ENCODE data around the gene ZCCHC10. TPM values are rescaled to one million over a fixed set of nuclear protein-coding genes. Genes with fewer than 3 reads are reported as not detected.

Gene ZCCHC10
- total RNA-seq, 1 donor: 12.3 TPM

GRCh38 chr5:133059621-133060020 lies 33.3 kb upstream of the ZCCHC10 start:
- Histone ChIP-seq H3K36me3 (ENCODE audit: insufficient read depth, low read length) (peaks cover under 1% of the 10 kb centered on the region), H3K27me3 (ENCODE audit: insufficient read depth, low read length) (no peaks in the 10 kb centered on the region), H3K4me3 (ENCODE audit: insufficient read depth, low read length) (no peak overlapping the region), H3K9me3 (ENCODE audit: low read depth, low read length) (no peaks in the 10 kb centered on the region), H2AFZ (ENCODE audit: low read length) (no peak overlapping the region), H3K79me2 (ENCODE audit: insufficient read depth, low read length) (peaks cover 99% of the 10 kb centered on the region), H3K27ac (ENCODE audit: low read depth, low read length) (no peak overlapping the region), H4K20me1 (ENCODE audit: insufficient read depth, low read length) (peaks cover 79% of the 10 kb centered on the region), H3K4me1 (ENCODE audit: insufficient read depth, low read length) (no peaks in the 10 kb centered on the region), H3K4me2 (ENCODE audit: insufficient read depth, low read length) (no peak overlapping the region)
- no peak for TF ChIP-seq CTCF (IDR thresholded peaks at IDR 0.05; ENCODE audit: extremely low read depth, low read depth, low read length)
- no peak for DNase-seq (ENCODE audit: insufficient read length, low spot score, missing footprints)

GRCh38 chr5:133056891-133057290 lies 30.5 kb upstream of the ZCCHC10 start:
- no peak overlapping the region for H3K4me3 ChIP-seq (ENCODE audit: insufficient read depth, low read length)
- no peaks in the 10 kb centered on the region for H3K27me3 ChIP-seq (ENCODE audit: insufficient read depth, low read length)
- H3K79me2 ChIP-seq (ENCODE audit: insufficient read depth, low read length): peaks cover 98% of the 10 kb centered on the region
- H3K4me2 ChIP-seq (ENCODE audit: insufficient read depth, low read length): no peak overlapping the region
- no peak for DNase-seq (ENCODE audit: insufficient read length, low spot score, missing footprints)
- H3K9me3 ChIP-seq (ENCODE audit: low read depth, low read length): no peaks in the 10 kb centered on the region
- no peak overlapping the region for H3K27ac ChIP-seq (ENCODE audit: low read depth, low read length)
- H4K20me1 ChIP-seq (ENCODE audit: insufficient read depth, low read length): peaks cover 82% of the 10 kb centered on the region
- no peaks in the 10 kb centered on the region for H3K36me3 ChIP-seq (ENCODE audit: insufficient read depth, low read length)
- H3K4me1 ChIP-seq (ENCODE audit: insufficient read depth, low read length): peaks cover 6% of the 10 kb centered on the region
- TF ChIP-seq CTCF (IDR thresholded peaks at IDR 0.05; ENCODE audit: extremely low read depth, low read depth, low read length): no peak
- H2AFZ ChIP-seq (ENCODE audit: low read length): no peak overlapping the region

- H4K20me1 ChIP-seq (ENCODE audit: insufficient read depth, low read length): peaks cover 68% of the 10 kb centered on the region
- H3K4me2 ChIP-seq (ENCODE audit: insufficient read depth, low read length): no peak overlapping the region
- H3K27ac ChIP-seq (ENCODE audit: low read depth, low read length): no peak overlapping the region
- no peaks in the 10 kb centered on the region for H3K36me3 ChIP-seq (ENCODE audit: insufficient read depth, low read length)
- H3K4me3 ChIP-seq (ENCODE audit: insufficient read depth, low read length): no peak overlapping the region
- H3K27me3 ChIP-seq (ENCODE audit: insufficient read depth, low read length): no peaks in the 10 kb centered on the region
- TF ChIP-seq CTCF (IDR thresholded peaks at IDR 0.05; ENCODE audit: extremely low read depth, low read depth, low read length): no peak
- no peak for DNase-seq (ENCODE audit: insufficient read length, low spot score, missing footprints)
- H3K9me3 ChIP-seq (ENCODE audit: low read depth, low read length): no peaks in the 10 kb centered on the region
- no peak overlapping the region for H2AFZ ChIP-seq (ENCODE audit: low read length)
- H3K79me2 ChIP-seq (ENCODE audit: insufficient read depth, low read length): peaks cover 88% of the 10 kb centered on the region
- H3K4me1 ChIP-seq (ENCODE audit: insufficient read depth, low read length): peaks cover 20% of the 10 kb centered on the region
These were observed 28.5 kb upstream of the ZCCHC10 start for GRCh38 chr5:133054697-133055471.

- no peak overlapping the region for H2AFZ ChIP-seq (ENCODE audit: low read length)
- H3K9me3 ChIP-seq (ENCODE audit: low read depth, low read length): no peaks in the 10 kb centered on the region
- H4K20me1 ChIP-seq (ENCODE audit: insufficient read depth, low read length): peaks cover 60% of the 10 kb centered on the region
- peak overlapping the region; percentile 94 for H3K4me3 ChIP-seq (ENCODE audit: insufficient read depth, low read length)
- peak overlapping the region; percentile 99 for H3K27ac ChIP-seq (ENCODE audit: low read depth, low read length)
- H3K4me2 ChIP-seq (ENCODE audit: insufficient read depth, low read length): peak overlapping the region; percentile 87
- DNase-seq (ENCODE audit: insufficient read length, low spot score, missing footprints): no peak
- peaks cover 32% of the 10 kb centered on the region for H3K4me1 ChIP-seq (ENCODE audit: insufficient read depth, low read length)
- no peak for TF ChIP-seq CTCF (IDR thresholded peaks at IDR 0.05; ENCODE audit: extremely low read depth, low read depth, low read length)
- H3K36me3 ChIP-seq (ENCODE audit: insufficient read depth, low read length): no peaks in the 10 kb centered on the region
- peaks cover 75% of the 10 kb centered on the region for H3K79me2 ChIP-seq (ENCODE audit: insufficient read depth, low read length)
- no peaks in the 10 kb centered on the region for H3K27me3 ChIP-seq (ENCODE audit: insufficient read depth, low read length)
These were observed 27.1 kb upstream of the ZCCHC10 start for GRCh38 chr5:133053448-133053847.

Measured in osteoblast (primary cell).